Stimulated activated CD8-positive, alpha-beta memory T cell treated with anti-CD3 and anti-CD28 coated beads, Interleukin-12 subunit alpha, Interleukin-12 subunit beta, amount 100 ng/mL, for 1 hour (primary cell): ENCODE measurements around the gene RNF141.

Source experiments
- DNase-seq: peaks from one replicate; pipeline ENCODE4 v3.0.0-alpha.2; 2020; ENCODE audit warnings: low read depth

RNF141 gene

DNA sequence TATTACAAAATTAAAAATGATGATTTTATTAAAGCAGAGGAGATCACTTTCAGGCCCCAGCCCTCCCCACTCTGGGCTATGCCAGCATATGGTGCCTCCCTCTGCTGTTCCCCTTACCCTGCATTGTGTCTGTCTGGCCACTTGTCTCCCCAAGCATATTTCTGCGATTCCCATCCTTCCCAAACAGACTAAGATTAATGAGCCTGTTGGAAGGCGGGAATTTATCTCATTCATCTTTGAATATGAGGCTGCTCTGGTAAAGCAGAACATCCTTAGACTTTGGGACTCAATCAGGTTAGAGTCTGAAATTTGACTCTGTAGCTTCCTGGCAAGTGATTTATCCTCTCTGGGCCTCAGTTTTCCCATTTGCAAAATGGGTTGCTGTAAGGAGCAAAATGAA lies 60.2 kb downstream of the RNF141 start:
- DNase-seq = no peak

DNA sequence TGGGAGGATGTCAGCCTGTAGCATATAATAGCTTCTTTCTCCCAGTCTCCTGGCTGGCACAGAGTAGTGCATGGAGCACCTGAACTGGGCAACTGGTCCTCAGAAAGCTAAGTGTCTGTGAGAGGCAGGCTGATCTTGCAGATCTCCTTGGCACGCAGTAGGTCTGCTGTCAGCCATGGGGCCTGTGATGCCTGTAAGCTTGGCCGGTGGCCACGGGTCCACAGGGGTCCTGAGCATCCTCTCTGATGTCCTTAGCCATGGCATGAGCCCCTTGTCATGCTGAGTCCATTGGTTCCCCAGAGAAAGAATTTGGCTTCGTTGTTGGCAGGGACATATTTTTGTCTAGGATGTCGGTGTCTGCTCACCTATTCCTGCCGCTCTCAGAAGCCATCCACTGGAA lies 61.0 kb downstream of the RNF141 start:
- no peak for DNase-seq

DNA sequence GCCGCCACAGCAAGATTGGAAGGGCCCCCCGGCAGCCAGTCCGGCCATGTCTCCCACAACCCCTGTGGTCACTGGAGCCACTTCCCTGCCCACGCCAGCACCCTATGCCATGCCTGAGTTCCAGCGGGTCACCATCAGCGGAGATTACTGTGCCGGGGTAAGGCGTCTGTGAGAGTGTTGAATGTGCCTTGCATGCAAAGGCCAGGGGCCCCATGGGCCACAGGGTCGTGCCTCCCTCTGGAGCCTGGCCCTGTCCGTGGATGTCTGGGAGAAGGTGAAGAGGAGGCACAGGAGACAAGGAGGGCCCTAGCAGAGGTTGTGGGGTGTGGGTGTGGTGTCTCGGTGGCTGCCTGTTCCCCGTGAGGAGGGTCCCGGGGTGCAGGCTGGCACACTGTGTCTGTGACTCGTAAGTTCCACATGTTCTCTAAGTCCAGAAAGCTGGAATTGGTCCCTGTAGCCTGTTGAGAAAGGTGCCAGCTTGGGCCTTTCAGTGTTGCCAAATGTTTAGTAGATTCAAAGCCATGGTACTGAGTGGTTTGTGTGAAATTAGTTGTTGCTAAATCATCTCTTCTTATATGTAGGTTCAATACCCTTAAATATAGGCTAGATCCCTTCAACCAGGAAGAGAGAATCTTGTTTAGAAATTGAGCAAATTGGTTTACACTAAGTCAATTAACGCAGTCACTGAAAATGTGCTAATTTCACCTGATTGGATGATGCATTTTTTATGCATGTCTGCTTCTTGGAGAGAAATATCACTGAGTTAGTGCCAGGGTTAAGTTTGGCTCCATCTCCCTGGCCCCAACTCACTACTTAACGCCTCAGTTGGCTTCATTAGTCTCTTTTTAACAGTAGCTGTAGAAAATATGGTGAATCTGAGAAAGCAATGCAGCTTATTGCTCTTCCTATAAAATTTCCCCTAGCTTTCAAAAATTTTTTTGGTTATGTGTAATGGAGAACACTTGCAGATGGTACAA lies 62.1 kb downstream of the RNF141 start:
- DNase-seq = no peak

DNA sequence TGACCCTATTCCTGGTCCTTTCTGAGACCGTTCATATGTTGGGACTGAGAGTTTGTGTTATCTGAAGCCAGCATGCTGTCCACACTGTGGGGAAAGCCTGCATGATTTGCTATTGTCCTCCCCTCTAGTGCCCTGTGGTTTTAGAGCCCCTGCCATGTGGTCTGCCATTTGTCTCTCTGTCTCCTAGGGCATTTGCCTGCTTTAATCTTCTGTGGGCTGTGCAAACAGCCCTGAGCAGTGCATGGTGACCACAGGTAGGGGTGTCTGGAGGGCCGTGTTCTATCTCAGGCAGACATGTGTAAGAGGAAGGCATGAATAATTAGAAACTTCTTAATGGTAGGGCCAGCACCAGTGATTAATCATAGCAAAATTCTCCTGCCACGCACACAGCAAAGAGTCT lies 62.9 kb downstream of the RNF141 start:
- DNase-seq = no peak

DNA sequence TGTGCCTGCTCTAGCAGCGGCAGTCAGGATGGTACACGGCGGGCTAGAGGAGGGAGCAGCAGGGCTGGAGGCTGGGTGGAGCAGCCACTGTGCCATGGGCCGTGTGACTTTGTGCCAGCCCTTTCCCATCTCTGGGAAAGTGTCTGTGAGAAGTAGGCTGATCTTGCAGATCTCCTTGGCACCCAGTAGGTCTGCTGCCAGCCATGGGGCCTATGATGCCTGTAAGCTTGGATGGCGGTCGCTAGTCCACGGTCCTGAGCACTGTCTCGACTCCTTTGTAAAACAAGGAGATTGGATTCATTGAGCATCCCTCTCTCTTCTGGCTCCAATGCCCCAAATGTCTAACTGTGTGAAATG lies 63.3 kb downstream of the RNF141 start:
- DNase-seq = no peak

DNA sequence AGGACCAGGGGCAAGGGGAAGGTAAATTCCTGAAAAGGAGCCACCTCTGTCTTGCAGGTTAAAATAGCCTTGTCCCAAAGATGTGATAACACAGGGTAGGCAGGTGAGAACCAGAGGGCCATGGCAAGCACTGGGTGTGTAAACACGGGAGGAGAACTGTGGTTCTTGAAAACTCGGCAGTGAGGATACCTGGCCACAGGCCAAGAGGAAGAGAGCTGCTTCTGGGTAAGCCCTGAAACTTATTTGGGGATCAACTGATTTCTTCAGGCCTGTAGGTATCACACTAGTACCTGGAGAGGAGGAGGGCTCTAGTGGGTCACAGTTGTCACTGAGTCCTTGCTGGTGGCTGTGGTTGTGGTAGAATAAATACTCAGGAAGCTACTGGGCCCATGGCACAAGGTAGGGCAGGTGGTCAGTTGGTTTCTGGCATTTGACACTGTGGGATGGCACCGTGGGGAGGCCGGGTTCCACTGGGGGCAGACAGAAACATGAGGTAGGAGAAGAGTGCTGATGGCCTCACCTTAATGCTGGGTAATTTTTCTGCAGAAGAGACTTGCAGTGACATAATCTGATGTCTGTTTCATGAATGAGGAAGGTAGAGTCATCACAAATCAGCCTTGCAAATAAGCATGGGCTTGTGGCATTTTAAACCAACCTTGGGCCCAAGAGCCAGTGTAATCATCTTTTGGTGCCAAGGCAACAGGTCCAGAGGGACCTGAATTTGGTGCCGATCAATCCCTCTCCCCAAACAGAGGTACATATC lies 63.9 kb downstream of the RNF141 start:
- DNase-seq = no peak

DNA sequence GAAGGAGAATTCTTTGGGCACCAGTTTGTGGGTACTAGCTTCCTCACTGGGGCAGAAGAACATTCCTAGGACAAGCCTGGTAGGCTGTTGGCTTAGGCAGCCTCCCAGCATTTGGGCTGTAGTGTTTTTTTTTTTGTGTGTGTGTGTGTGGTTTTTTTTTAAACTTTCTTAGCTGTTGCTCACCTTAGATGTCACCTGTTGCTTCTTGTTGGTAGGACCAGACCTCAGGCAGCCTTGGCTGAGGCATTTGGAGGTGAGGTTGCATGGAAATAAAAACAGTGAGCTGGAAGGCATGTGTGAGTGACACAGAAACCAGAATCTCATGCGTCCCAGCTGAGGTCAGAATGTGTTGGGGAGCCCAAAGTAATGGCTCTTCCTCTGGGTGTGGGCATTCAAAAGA lies 64.6 kb downstream of the RNF141 start:
- no peak for DNase-seq

DNA sequence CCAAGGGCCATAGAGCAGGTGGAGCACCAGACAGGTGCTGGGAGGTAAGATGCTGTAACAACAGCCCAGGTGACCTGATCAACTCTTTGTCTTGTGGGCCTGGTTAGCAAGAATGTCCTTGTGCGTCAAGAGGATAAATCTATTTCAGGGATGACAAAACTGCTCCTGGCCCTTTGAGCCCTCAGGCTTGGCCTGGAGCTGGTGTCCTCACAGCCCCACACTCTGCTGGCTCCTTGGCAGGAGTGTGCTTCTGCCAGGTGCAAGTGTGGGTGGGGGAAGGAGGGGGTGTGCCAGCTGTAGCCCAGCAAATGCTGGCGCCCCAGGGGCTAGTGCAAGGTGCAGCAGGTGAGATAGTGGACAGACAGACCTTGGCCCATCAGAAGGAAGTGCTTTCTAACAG lies 66.4 kb downstream of the RNF141 start:
- no peak for DNase-seq

DNA sequence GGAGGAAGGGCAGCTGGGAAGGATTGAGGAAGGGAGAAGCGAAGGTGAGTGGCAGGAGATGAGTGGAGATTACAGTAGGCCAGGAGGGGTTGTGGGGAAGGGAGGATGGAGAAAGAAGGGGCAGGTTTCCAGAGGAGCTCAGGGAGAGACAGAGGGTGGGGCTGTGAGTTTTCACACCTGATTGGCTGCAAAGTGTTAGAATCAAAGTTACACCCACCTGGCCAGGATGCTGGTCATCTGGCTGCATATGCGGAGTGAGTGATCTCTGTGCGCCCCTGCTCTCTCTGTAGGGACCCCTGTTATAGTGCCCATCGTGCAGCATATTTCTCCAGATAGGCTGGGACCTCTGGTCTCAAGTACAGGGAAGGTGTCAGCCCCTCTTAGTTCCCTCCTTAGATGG lies 67.6 kb downstream of the RNF141 start:
- no peak for DNase-seq

DNA sequence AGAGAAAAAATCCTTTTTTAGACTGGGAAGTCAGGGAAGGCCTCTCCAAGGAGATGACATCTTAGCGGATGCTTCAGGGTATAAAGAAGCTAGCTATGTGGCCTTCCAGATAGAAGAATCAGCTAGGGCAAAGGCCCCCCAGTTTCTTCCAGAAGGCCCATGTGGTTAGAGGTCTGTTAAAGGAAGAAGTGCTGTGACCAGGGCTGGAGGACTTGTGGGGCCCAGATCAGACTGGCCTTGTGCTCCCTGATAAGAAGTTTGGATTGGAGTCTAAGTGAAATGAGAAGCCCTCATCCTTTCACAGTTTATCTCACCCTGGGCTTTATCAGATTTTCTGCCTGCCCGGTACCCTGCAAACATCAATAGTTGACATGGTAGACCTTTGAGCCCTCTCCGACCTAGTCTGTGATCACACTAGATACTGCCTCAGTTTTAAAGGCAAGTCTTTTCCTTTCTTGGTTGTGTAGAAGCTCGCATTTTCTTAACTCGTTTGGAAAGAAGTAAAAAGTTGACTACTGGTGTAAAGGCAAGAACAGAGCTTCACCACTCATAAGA lies 78.2 kb downstream of the RNF141 start:
- DNase-seq = no peak
